Muscle of leg (tissue), 11 donors: Measurements from ENCODE around the gene UST. TPM values are rescaled to one million over a fixed set of nuclear protein-coding genes. Genes with fewer than 3 reads are reported as not detected.

Experiments
- DNase-seq: peaks from one replicate; pipeline ENCODE4 v3.0.0; 2013
- H3K27ac ChIP-seq: one replicate; pipeline ENCODE4 v1.5.1; 2013; ENCODE audit warnings: mild to moderate bottlenecking, low read length, control low read depth
- H3K27me3 ChIP-seq: one replicate; pipeline ENCODE4 v1.6.1; 2013; ENCODE audit warnings: low read length; ENCODE audit not compliant: control insufficient read depth, insufficient read depth
- H3K36me3 ChIP-seq: one replicate; pipeline ENCODE4 v1.6.1; 2013; ENCODE audit warnings: low read length; ENCODE audit not compliant: control insufficient read depth, insufficient read depth
- H3K4me1 ChIP-seq: one replicate; pipeline ENCODE4 v1.6.1; 2013; ENCODE audit warnings: low read length; ENCODE audit not compliant: control insufficient read depth, insufficient read depth
- H3K4me3 ChIP-seq: one replicate; pipeline ENCODE4 v1.5.1; 2013; ENCODE audit warnings: low read length, control low read depth
- H3K9me3 ChIP-seq: replicated peaks from 2 replicates; pipeline ENCODE4 v1.6.1; 2013; ENCODE audit warnings: low read depth, low read length; ENCODE audit not compliant: control insufficient read depth
- WGBS: methylation state at CpG from one replicate; pipeline ENCODE4 v1.1.5; 2013; ENCODE audit warnings: missing lambda C conversion rate; ENCODE audit not compliant: insufficient coverage; 5-methylcytosine and 5-hydroxymethylcytosine counted together
- polyA plus RNA-seq, 8 donors: library from polyadenylated mRNA; unstranded; fragments of 120-200 nt; gene quantifications; one replicate each; pipeline versions ENCODE4 v1.2.1 to v1.2.3, GENCODE V29; 2013; ENCODE audit warnings: inconsistent platforms in 1 of 8, low replicate concordance in 1 of 8; ENCODE audit not compliant: insufficient read length in 8 of 8, insufficient read depth in 1 of 8
- total RNA-seq: library from RNA; stranded (reverse); fragments of 120-200 nt; gene quantifications from one replicate; pipeline ENCODE4 v1.2.4, GENCODE V29; 2013

The UST gene
- total and polyA plus RNA-seq, 9 donors: 5.0 to 15.6 (median 9.3) TPM

GRCh38 chr6:148888856-148889255 is 142.0 kb downstream of the UST start:
- peaks cover 17% of the 10 kb centered on the region for H3K4me1 ChIP-seq
- DNase-seq: peak; percentile 95
- no peaks in the 10 kb centered on the region for H3K36me3 ChIP-seq
- H3K27me3 ChIP-seq: no peaks in the 10 kb centered on the region
- H3K4me3 ChIP-seq: no peak overlapping the region
- peak overlapping the region; percentile 84 for H3K27ac ChIP-seq
- WGBS: no CpG with 5 or more reads among the region's 3 CpGs
- no peaks in the 10 kb centered on the region for H3K9me3 ChIP-seq

- H3K4me3 ChIP-seq: no peak overlapping the region
- no peaks in the 10 kb centered on the region for H3K9me3 ChIP-seq
- peak overlapping the region; percentile 84 for H3K27ac ChIP-seq
- H3K4me1 ChIP-seq: peaks cover 16% of the 10 kb centered on the region
- H3K27me3 ChIP-seq: no peaks in the 10 kb centered on the region
- WGBS: 13% methylated on average over 1 of the region's 3 CpGs
- DNase-seq: peak; percentile 88
- no peaks in the 10 kb centered on the region for H3K36me3 ChIP-seq
Observed at GRCh38 chr6:148890096-148890495, 143.3 kb downstream of the UST start.

GRCh38 chr6:148890652-148891404 is 144.0 kb downstream of the UST start:
- H3K36me3 ChIP-seq: no peaks in the 10 kb centered on the region
- H3K9me3 ChIP-seq: no peaks in the 10 kb centered on the region
- H3K27me3 ChIP-seq: no peaks in the 10 kb centered on the region
- peak; percentile 73 for DNase-seq
- 33% methylated on average over 1 of the region's 13 CpGs for WGBS
- H3K4me1 ChIP-seq: peaks cover 15% of the 10 kb centered on the region
- no peak overlapping the region for H3K4me3 ChIP-seq
- peak overlapping the region; percentile 84 for H3K27ac ChIP-seq

GRCh38 chr6:148891405-148891783 is 144.6 kb downstream of the UST start:
- H3K27me3 ChIP-seq: no peaks in the 10 kb centered on the region
- H3K4me1 ChIP-seq: peaks cover 15% of the 10 kb centered on the region
- H3K27ac ChIP-seq: no peak overlapping the region
- no peaks in the 10 kb centered on the region for H3K36me3 ChIP-seq
- no peaks in the 10 kb centered on the region for H3K9me3 ChIP-seq
- no peak for DNase-seq
- no peak overlapping the region for H3K4me3 ChIP-seq
- WGBS: no CpG with 5 or more reads among the region's 1 CpG

- H3K4me3 ChIP-seq: no peak overlapping the region
- no peaks in the 10 kb centered on the region for H3K9me3 ChIP-seq
- DNase-seq: no peak
- H3K27me3 ChIP-seq: no peaks in the 10 kb centered on the region
- no peak overlapping the region for H3K27ac ChIP-seq
- peaks cover 15% of the 10 kb centered on the region for H3K4me1 ChIP-seq
- H3K36me3 ChIP-seq: no peaks in the 10 kb centered on the region
Observed at GRCh38 chr6:148892247-148892646, 145.4 kb downstream of the UST start.

GRCh38 chr6:148893073-148893472 is 146.2 kb downstream of the UST start:
- Histone ChIP-seq H3K36me3 (no peaks in the 10 kb centered on the region), H3K4me1 (peaks cover 15% of the 10 kb centered on the region), H3K27me3 (no peaks in the 10 kb centered on the region), H3K4me3 (no peak overlapping the region), H3K27ac (no peak overlapping the region), H3K9me3 (no peaks in the 10 kb centered on the region)
- no CpG with 5 or more reads among the region's 2 CpGs for WGBS
- no peak for DNase-seq

GRCh38 chr6:148893481-148893880 is 146.7 kb downstream of the UST start:
- Histone ChIP-seq H3K4me1 (peaks cover 17% of the 10 kb centered on the region), H3K27me3 (no peaks in the 10 kb centered on the region), H3K27ac (no peak overlapping the region), H3K9me3 (no peaks in the 10 kb centered on the region), H3K36me3 (no peaks in the 10 kb centered on the region), H3K4me3 (no peak overlapping the region)
- no peak for DNase-seq
- 90% methylated on average over 2 of the region's 2 CpGs for WGBS

- Histone ChIP-seq H3K36me3 (no peaks in the 10 kb centered on the region), H3K9me3 (no peaks in the 10 kb centered on the region), H3K27ac (no peak overlapping the region), H3K4me3 (no peak overlapping the region), H3K27me3 (no peaks in the 10 kb centered on the region), H3K4me1 (peaks cover 5% of the 10 kb centered on the region)
- peak; percentile 85 for DNase-seq
- no CpG with 5 or more reads among the region's 4 CpGs for WGBS
Observed at GRCh38 chr6:148898376-148899014, 151.7 kb downstream of the UST start.

GRCh38 chr6:148904896-148905870 is 158.4 kb downstream of the UST start:
- Histone ChIP-seq H3K36me3 (no peaks in the 10 kb centered on the region), H3K4me1 (no peaks in the 10 kb centered on the region), H3K4me3 (no peak overlapping the region), H3K27me3 (no peaks in the 10 kb centered on the region), H3K9me3 (no peaks in the 10 kb centered on the region), H3K27ac (no peak overlapping the region)
- no peak for DNase-seq
- WGBS: 60% methylated on average over 2 of the region's 5 CpGs

GRCh38 chr6:148905901-148906300 is 159.1 kb downstream of the UST start:
- Histone ChIP-seq H3K36me3 (no peaks in the 10 kb centered on the region), H3K27ac (no peak overlapping the region), H3K4me1 (no peaks in the 10 kb centered on the region), H3K4me3 (no peak overlapping the region), H3K9me3 (no peaks in the 10 kb centered on the region), H3K27me3 (no peaks in the 10 kb centered on the region)
- DNase-seq: no peak
- WGBS: 100% methylated on average over 4 of the region's 6 CpGs
